IMR-90 (cell line): ENCODE results near the gene AGBL3. TPM values are rescaled to one million over a fixed set of nuclear protein-coding genes. Genes with fewer than 3 reads are reported as not detected.

ENCODE experiments used
- ATAC-seq: fragments of 200-7000 bp; cut with Tn5 transposase; 2 replicates; pipeline ENCODE4 v1.9.1; 2020; ENCODE audit warnings: low read depth, mild to moderate bottlenecking, moderate library complexity
- BruUV-seq: library from RNA; stranded (reverse); fragments of 400-500 nt; replicated peaks from 2 replicates; lab custom pipeline; 2021; lab: Mats Ljungman, UMichigan
- CTCF ChIA-PET: fragments of 300-600 bp; formaldehyde crosslinking; extraction: SDS; loops from one replicate; lab custom pipeline; 2021; ENCODE audit warnings: antibody characterized with exemption; lab: Yijun Ruan, JAX
- POLR2A ChIA-PET: fragments of 300-600 bp; sonication (Branson Sonifier 250); formaldehyde crosslinking; loops from one replicate; lab custom pipeline; 2022; ENCODE audit warnings: antibody characterized with exemption; ENCODE audit not compliant: unreplicated experiment; lab: Charles Lee
- DNase-seq: peaks from one replicate; pipeline ENCODE4 v3.0.0; 2013
- H2AFZ ChIP-seq: replicated peaks from 2 replicates; pipeline ENCODE3; 2013; ENCODE audit warnings: low read length, mild to moderate bottlenecking; ENCODE audit not compliant: poor library complexity
- H2AK5ac ChIP-seq: 2 replicates; pipeline ENCODE4 v1.6.1; 2013; ENCODE audit warnings: low read depth, low read length, inconsistent platforms
- H2AK9ac ChIP-seq: replicated peaks from 2 replicates; pipeline ENCODE3; 2013; ENCODE audit warnings: mild to moderate bottlenecking, low read depth, low read length, moderate library complexity; ENCODE audit not compliant: poor library complexity
- H2BK120ac ChIP-seq: 2 replicates; pipeline ENCODE4 v1.6.1; 2013; ENCODE audit warnings: low read depth, low read length, inconsistent platforms
- H2BK15ac ChIP-seq: 3 replicates; pipeline ENCODE4 v1.6.1; 2013; ENCODE audit warnings: low read depth, low read length, inconsistent platforms
- H2BK20ac ChIP-seq: 2 replicates; pipeline ENCODE4 v1.6.1; 2013; ENCODE audit warnings: low read depth, mild to moderate bottlenecking, inconsistent platforms, low read length, moderate library complexity
- H2BK5ac ChIP-seq: 2 replicates; pipeline ENCODE4 v1.6.1; 2013; ENCODE audit warnings: mild to moderate bottlenecking, low read depth, low read length, inconsistent platforms; ENCODE audit not compliant: poor library complexity, severe bottlenecking
- H3K14ac ChIP-seq: replicated peaks from 2 replicates; pipeline ENCODE4 v1.6.1; 2013; ENCODE audit warnings: low read depth, low read length, inconsistent platforms
- H3K18ac ChIP-seq: 2 replicates; pipeline ENCODE4 v1.6.1; 2013; ENCODE audit warnings: low read depth, low read length, control low read depth
- H3K23ac ChIP-seq: 2 replicates; pipeline ENCODE4 v1.6.1; 2013; ENCODE audit warnings: low read depth, low read length, inconsistent platforms
- H3K27ac ChIP-seq: 2 replicates; pipeline ENCODE4 v1.5.1; 2013; ENCODE audit warnings: mild to moderate bottlenecking, control low read depth, low read length; ENCODE audit not compliant: insufficient read depth
- H3K27me3 ChIP-seq: 2 replicates; pipeline ENCODE4 v1.6.1; 2013; ENCODE audit warnings: low read length; ENCODE audit not compliant: control insufficient read depth, insufficient read depth
- H3K36me3 ChIP-seq: 2 replicates; pipeline ENCODE4 v1.6.1; 2013; ENCODE audit warnings: low read length, mixed read lengths; ENCODE audit not compliant: control insufficient read depth, insufficient read depth
- H3K4ac ChIP-seq: 2 replicates; pipeline ENCODE4 v1.6.1; 2013; ENCODE audit warnings: low read depth, low read length, inconsistent platforms
- H3K4me1 ChIP-seq: 2 replicates; pipeline ENCODE4 v1.6.1; 2013; ENCODE audit warnings: low read length, mixed read lengths; ENCODE audit not compliant: control insufficient read depth, insufficient read depth
- H3K4me2 ChIP-seq: 2 replicates; pipeline ENCODE4 v1.6.1; 2013; ENCODE audit warnings: low read depth, mild to moderate bottlenecking, control low read depth, low read length, moderate library complexity
- H3K4me3 ChIP-seq: 2 replicates; pipeline ENCODE4 v1.5.1; 2013; ENCODE audit warnings: low read depth, mild to moderate bottlenecking, control low read depth, low read length, moderate library complexity; ENCODE audit not compliant: insufficient read depth
- H3K56ac ChIP-seq: 2 replicates; pipeline ENCODE4 v1.6.1; 2013; ENCODE audit warnings: low read length, inconsistent platforms; ENCODE audit not compliant: insufficient read depth; ENCODE audit errors: extremely low read depth
- H3K79me1 ChIP-seq, 2 experiments: 2 replicates each; pipeline ENCODE4 v1.6.1; 2013; ENCODE audit warnings: low read length in 2 of 2, inconsistent platforms in 1 of 2, low read depth in 1 of 2
- H3K9ac ChIP-seq: 2 replicates; pipeline ENCODE4 v1.6.1; 2013; ENCODE audit warnings: low read depth, low read length, control low read depth
- H3K9me1 ChIP-seq: 2 replicates; pipeline ENCODE4 v1.6.1; 2013; ENCODE audit warnings: low read length, inconsistent platforms; ENCODE audit not compliant: insufficient read depth
- H3K9me3 ChIP-seq: 2 replicates; pipeline ENCODE4 v1.6.1; 2013; ENCODE audit warnings: low read length; ENCODE audit not compliant: control insufficient read depth, insufficient read depth
- H4K20me1 ChIP-seq: 2 replicates; pipeline ENCODE4 v1.6.1; 2013; ENCODE audit warnings: low read length, inconsistent platforms; ENCODE audit not compliant: insufficient read depth
- H4K5ac ChIP-seq: 2 replicates; pipeline ENCODE4 v1.6.1; 2013; ENCODE audit warnings: mild to moderate bottlenecking, low read depth, low read length, control low read depth
- H4K8ac ChIP-seq, 2 experiments: 2 replicates each; pipeline ENCODE4 v1.6.1; 2013; ENCODE audit warnings: low read depth in 2 of 2, low read length in 2 of 2, control low read depth in 1 of 2, inconsistent platforms in 1 of 2
- H4K91ac ChIP-seq: 2 replicates; pipeline ENCODE4 v1.6.1; 2013; ENCODE audit warnings: low read depth, low read length, inconsistent platforms; ENCODE audit not compliant: insufficient read depth
- CHD1 ChIP-seq: IDR thresholded peaks from 2 replicates; pipeline ENCODE4 v1.6.1; 2012; ENCODE audit warnings: low read depth, low read length, improper control_type of control experiment
- RAD21 ChIP-seq: IDR thresholded peaks from 2 replicates; pipeline ENCODE4 v1.6.1; 2012; ENCODE audit warnings: low read length, improper control_type of control experiment
- WGBS, 2 experiments: methylation state at CpG; one replicate each; pipeline versions ENCODE4 v1.1.5 to v1.1.7; 2013; ENCODE audit warnings: missing lambda C conversion rate in 2 of 2; ENCODE audit not compliant: insufficient read length in 1 of 2; ENCODE audit errors: extremely low coverage in 2 of 2; 5-methylcytosine and 5-hydroxymethylcytosine counted together
- dilution Hi-C: fragments of 300-500 bp; cut with HindIII; formaldehyde crosslinking; loops from one replicate; pipeline ENCODE4 v1.14.3; 2018; ENCODE audit warnings: low sequenced_read_pairs; ENCODE audit not compliant: unreplicated experiment
- in situ Hi-C: fragments of 300-500 bp; cut with MboI; formaldehyde crosslinking; loops from 3 replicates; pipeline ENCODE4 v1.14.3; 2019; ENCODE audit warnings: low sequenced_read_pairs, inconsistent platforms, mixed read lengths
- intact Hi-C: fragments of 100-400 bp; cut with micrococcal nuclease; formaldehyde crosslinking; loops from 2 replicates; pipeline ENCODE4 v1.10.0; 2022
- polyA plus RNA-seq, 3 experiments: library from polyadenylated mRNA; depleted of rRNA; stranded (reverse); fragments of >200 nt; gene quantifications; 2 replicates each; pipeline ENCODE4 v1.2.3, GENCODE V29; 2012; ENCODE audit warnings: low replicate concordance in 1 of 3
- total RNA-seq: library from RNA; depleted of rRNA; stranded (reverse); fragments of >200 nt; gene quantifications from 2 replicates; pipeline ENCODE4 v1.2.3, GENCODE V29; 2012

Gene AGBL3
- total and polyA plus RNA-seq, 2 of the 4 experiments (the other 2 are of a cell fraction) = 0.18 to 0.65 TPM

DNA sequence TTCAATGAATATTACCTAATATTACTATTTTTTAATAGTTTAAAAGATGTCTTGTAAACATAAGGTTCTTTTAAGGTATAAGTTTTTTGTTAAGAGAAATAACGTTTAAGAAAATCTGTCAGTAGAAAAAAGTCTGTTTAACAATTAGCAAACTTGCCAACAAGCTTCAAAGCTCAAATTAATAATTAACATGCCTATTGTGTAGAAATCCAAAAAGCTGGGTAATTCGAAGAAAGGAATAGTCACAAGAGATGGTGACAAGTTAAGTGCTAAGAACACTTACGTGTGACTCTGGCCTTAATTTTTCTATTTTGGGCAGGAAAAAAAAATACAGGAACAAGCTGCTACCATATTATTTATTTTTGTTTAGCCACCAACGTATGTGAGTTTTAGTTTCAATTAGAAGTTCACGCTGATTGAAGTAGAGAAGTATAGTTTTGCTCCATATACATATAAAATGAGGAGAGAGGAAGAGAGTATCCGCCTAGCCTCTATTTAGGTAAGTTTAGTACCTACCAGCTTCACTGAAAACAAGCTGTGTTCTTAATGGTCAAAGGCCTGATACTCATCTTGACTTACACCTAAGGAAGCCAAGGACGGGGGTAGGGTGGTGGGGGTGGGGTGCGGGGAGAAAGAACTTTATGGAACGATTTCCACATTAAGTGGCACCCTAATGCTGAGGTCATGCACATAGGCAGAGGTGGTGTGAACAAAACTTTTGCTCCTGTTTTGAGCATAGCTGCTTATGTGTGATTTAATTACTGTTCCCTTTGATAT lies 43.4 kb upstream of the AGBL3 start:
- Histone ChIP-seq H4K20me1 (no peaks in the 10 kb centered on the region; the same call in 1 of the 2 replicates), H3K14ac (no peak overlapping the region), H3K27me3 (no peaks in the 10 kb centered on the region), H3K9me1 (peaks cover 12% of the 10 kb centered on the region), H2AK5ac (no peak overlapping the region), H4K5ac (no peak overlapping the region), H3K27ac (no peak overlapping the region), H3K18ac (no peak overlapping the region), H3K4me1 (peaks cover 10% of the 10 kb centered on the region), H3K56ac (no peak overlapping the region), H3K4me2 (no peak overlapping the region), H4K91ac (no peak overlapping the region), H2BK15ac (no peak overlapping the region), H3K36me3 (peaks cover 30% of the 10 kb centered on the region), H2AFZ (no peak overlapping the region), H3K9me3 (no peaks in the 10 kb centered on the region), H2BK20ac (no peak overlapping the region), H2AK9ac (no peak overlapping the region), H3K9ac (no peak overlapping the region), H3K4me3 (no peak overlapping the region), H3K79me1 (peaks cover 21 to 62% of the 10 kb centered on the region in 2 experiments), H3K4ac (no peak overlapping the region), H3K23ac (no peak overlapping the region), H2BK120ac (no peak overlapping the region), H2BK5ac (peak overlapping the region; percentile 20), H4K8ac (no peak overlapping the region)
- POLR2A ChIA-PET = interaction anchor here (0.6 kb wide), 1 partner anchor 8 kb away, joined by 4 read pairs; no protein-coding TSS in a partner anchor
- intact Hi-C loops (no loop called here), dilution Hi-C loops (no loop called here), in situ Hi-C loops (no loop called here)
- no peak for TF ChIP-seq CHD1
- TF ChIP-seq RAD21 = no peak
- BruUV-seq = no TSS peak
- no peak for ATAC-seq
- 40 to 100% methylated on average over 1 of the region's 9 CpGs for WGBS, 2 experiments
- DNase-seq = no peak
- CTCF ChIA-PET = no interaction called here
